ENCODE measurements around the gene SMC1B. TPM values are rescaled to one million over a fixed set of nuclear protein-coding genes. Genes with fewer than 3 reads are reported as not detected.

The SMC1B gene
- total RNA-seq, 1 donor from 2014 or later, result not detected

Other genes with a start within 250 kb of the SMC1B start
- gene NUP50, start 249.7 kb downstream of the SMC1B start, total RNA-seq, result 19.1 TPM
- gene KIAA0930, start 172.7 kb downstream of the SMC1B start, total RNA-seq, result 18.6 TPM
- gene UPK3A, start 128.7 kb downstream of the SMC1B start, total RNA-seq, result 0.65 TPM
- gene FAM118A, start 103.7 kb downstream of the SMC1B start, total RNA-seq, result 21.1 TPM
- gene RIBC2, start 94 bp upstream of the SMC1B start, total RNA-seq, result not detected
- gene FBLN1, start 89.3 kb upstream of the SMC1B start, total RNA-seq, result 89.5 TPM

All from Right ventricle myocardium superior (tissue), 1 donor.